BJ (cell line): Measurements from ENCODE around the gene CTNNA2. TPM values are rescaled to one million over a fixed set of nuclear protein-coding genes. Genes with fewer than 3 reads are reported as not detected.

Experiments used
- CTCF ChIA-PET: fragments of 350-600 bp; formaldehyde crosslinking; extraction: SDS; loops from one replicate; lab custom pipeline; 2021; ENCODE audit warnings: antibody characterized with exemption, inconsistent platforms; lab: Yijun Ruan, JAX
- POLR2A ChIA-PET: fragments of 300-600 bp; sonication (Branson Sonifier 250); formaldehyde crosslinking; extraction: SDS; loops from one replicate; lab custom pipeline; 2021; ENCODE audit warnings: antibody characterized with exemption; lab: Charles Lee
- DNase-seq: peaks from one replicate; pipeline ENCODE4 v3.0.0-alpha.2; 2011; ENCODE audit warnings: low read depth
- H3K27me3 ChIP-seq: 2 replicates; pipeline ENCODE4 v1.6.0; 2011; ENCODE audit warnings: low read length; ENCODE audit not compliant: control insufficient read depth, insufficient read depth
- H3K36me3 ChIP-seq: 2 replicates; pipeline ENCODE4 v1.5.1; 2011; ENCODE audit warnings: low read length; ENCODE audit not compliant: control insufficient read depth, insufficient read depth
- H3K4me3 ChIP-seq: 2 replicates; pipeline ENCODE4 v1.5.1; 2011; ENCODE audit warnings: low read depth, mild to moderate bottlenecking, control low read depth, low read length
- CTCF ChIP-seq: IDR thresholded peaks from 2 replicates; pipeline ENCODE4 v1.5.1; 2011; ENCODE audit warnings: low read depth, mild to moderate bottlenecking, control low read depth, inconsistent platforms, low read length, moderate library complexity; ENCODE audit not compliant: insufficient read depth
- polyA plus RNA-seq: library from polyadenylated mRNA; depleted of rRNA; stranded (reverse); fragments of >200 nt; gene quantifications from 2 replicates; pipeline ENCODE4 v1.2.3, GENCODE V29; 2011

Gene CTNNA2
- polyA plus RNA-seq, 1 experiment: not detected

- Histone ChIP-seq H3K4me3 (no peak overlapping the region), H3K36me3 (no peaks in the 10 kb centered on the region), H3K27me3 (no peaks in the 10 kb centered on the region)
- no peak for DNase-seq
- no peak for TF ChIP-seq CTCF
- ChIA-PET CTCF (interaction anchor here (0.8 kb wide), 1 partner anchor 10 kb away, joined by 3 read pairs; no protein-coding TSS in a partner anchor), POLR2A (no interaction called here)
Measured at GRCh38 chr2:79977792-79978191, 464.9 kb downstream of the CTNNA2 start.

GRCh38 chr2:79980116-79980515 lies 467.3 kb downstream of the CTNNA2 start:
- Histone ChIP-seq H3K4me3 (no peak overlapping the region), H3K27me3 (no peaks in the 10 kb centered on the region), H3K36me3 (no peaks in the 10 kb centered on the region)
- ChIA-PET CTCF (no interaction called here), POLR2A (no interaction called here)
- no peak for DNase-seq
- no peak for TF ChIP-seq CTCF

- no peak overlapping the region for H3K4me3 ChIP-seq
- ChIA-PET CTCF (interaction anchor here (0.7 to 1.6 kb wide), 3 partner anchors 11 to 20 kb away, joined by 3 to 5 read pairs (median 3); no protein-coding TSS in a partner anchor), POLR2A (no interaction called here)
- TF ChIP-seq CTCF: no peak
- H3K36me3 ChIP-seq: no peaks in the 10 kb centered on the region
- no peak for DNase-seq
- H3K27me3 ChIP-seq: no peaks in the 10 kb centered on the region
Measured at GRCh38 chr2:79980816-79981215, 468.0 kb downstream of the CTNNA2 start.

- no peak for DNase-seq
- Histone ChIP-seq H3K36me3 (no peaks in the 10 kb centered on the region), H3K4me3 (no peak overlapping the region), H3K27me3 (no peaks in the 10 kb centered on the region)
- TF ChIP-seq CTCF: no peak
- ChIA-PET CTCF (interaction anchor here (0.7 to 1.6 kb wide), 3 partner anchors 11 to 21 kb away, joined by 3 to 5 read pairs (median 3); no protein-coding TSS in a partner anchor), POLR2A (no interaction called here)
Measured at GRCh38 chr2:79981316-79981715, 468.5 kb downstream of the CTNNA2 start.

GRCh38 chr2:79982445-79982844 lies 469.6 kb downstream of the CTNNA2 start:
- CTCF ChIA-PET: interaction anchor here (0.7 kb wide), 1 partner anchor 50 kb away, joined by 4 read pairs; no protein-coding TSS in a partner anchor
- no peak for DNase-seq
- POLR2A ChIA-PET: no interaction called here

More at GRCh38 chr2:79982445-79982844, 469.6 kb downstream of the CTNNA2 start:
- Histone ChIP-seq H3K36me3 (no peaks in the 10 kb centered on the region), H3K27me3 (no peaks in the 10 kb centered on the region), H3K4me3 (no peak overlapping the region)
- peak; percentile 42 for TF ChIP-seq CTCF
